Stimulated activated CD4-positive, alpha-beta T cell treated with anti-CD3 and anti-CD28 coated beads, Interleukin-1b, Interleukin-23, amount 100 ng/mL, for 1 hour (primary cell): ENCODE data around the gene EIF2B2.

Experiments used
- DNase-seq, 2 donors: peaks; one replicate each; pipeline ENCODE4 v3.0.0-alpha.2; 2020; ENCODE audit warnings: low read depth in 2 of 2

The EIF2B2 gene

GRCh38 chr14:75002392-75003249 is at the start of gene EIF2B2:
EIF2B2 (plus strand) TSS chr14:75002921; CDS start chr14:75002991, 70 bp downstream.
- DNase-seq: peak; percentile 97 to 98

GRCh38 chr14:74953686-74954085 is 49.0 kb upstream of the EIF2B2 start:
- no peak for DNase-seq

GRCh38 chr14:74954232-74954946 is 48.3 kb upstream of the EIF2B2 start:
- no peak for DNase-seq

- no peak for DNase-seq
These were observed 47.8 kb upstream of the EIF2B2 start for GRCh38 chr14:74954947-74955228.

GRCh38 chr14:74955229-74956026 is 47.3 kb upstream of the EIF2B2 start, which contains the start of gene PGF:
PGF (minus strand) TSS chr14:74955597; CDS start chr14:74955242, 355 bp downstream.
- no peak for DNase-seq

- DNase-seq: no peak
These were observed 46.8 kb upstream of the EIF2B2 start for GRCh38 chr14:74956027-74956279.

- DNase-seq: no peak
These were observed 46.2 kb upstream of the EIF2B2 start for GRCh38 chr14:74956280-74957072.

- DNase-seq: no peak
These were observed 43.0 kb upstream of the EIF2B2 start for GRCh38 chr14:74959596-74960180.

GRCh38 chr14:74960736-74961135 is 42.0 kb upstream of the EIF2B2 start:
- DNase-seq: no peak

- no peak for DNase-seq
These were observed 41.3 kb upstream of the EIF2B2 start for GRCh38 chr14:74961238-74961911.

- no peak for DNase-seq
These were observed 40.7 kb upstream of the EIF2B2 start for GRCh38 chr14:74962046-74962445.

GRCh38 chr14:74962493-74962892 is 40.2 kb upstream of the EIF2B2 start:
- no peak for DNase-seq

- DNase-seq: no peak
These were observed 39.5 kb upstream of the EIF2B2 start for GRCh38 chr14:74963178-74963704.

- no peak for DNase-seq
These were observed 38.9 kb upstream of the EIF2B2 start for GRCh38 chr14:74963705-74964271.

- no peak for DNase-seq
These were observed 37.8 kb upstream of the EIF2B2 start for GRCh38 chr14:74964787-74965485.

GRCh38 chr14:74965486-74966153 is 37.1 kb upstream of the EIF2B2 start:
- no peak for DNase-seq

- no peak for DNase-seq
These were observed 33.9 kb upstream of the EIF2B2 start for GRCh38 chr14:74968811-74969210.

- no peak for DNase-seq
These were observed 29.6 kb upstream of the EIF2B2 start for GRCh38 chr14:74973003-74973653.
